ENCODE measurements around the gene PRSS37. TPM values are rescaled to one million over a fixed set of nuclear protein-coding genes. Genes with fewer than 3 reads are reported as not detected.

The PRSS37 gene
- total RNA-seq, 4 donors from 2014 or later = not detected

GRCh38 chr7:141820067-141820466, 21.2 kb downstream of the PRSS37 start:
- Histone ChIP-seq H3K27me3 (no peaks in the 10 kb centered on the region), H3K27ac (no peak overlapping the region), H3K4me3 (no peak overlapping the region), H3K9me3 (peaks cover 0 to 17% (median 0%) of the 10 kb centered on the region in 3 donors), H3K36me3 (no peaks in the 10 kb centered on the region), H3K4me1 (no peaks in the 10 kb centered on the region)
- no peak for DNase-seq
- ATAC-seq = no peak
- TF ChIP-seq CTCF (IDR thresholded peaks at IDR 0.05 in 4 of 5, conservative IDR thresholded peaks at IDR 0.05 in 1 of 5) (no peak), POLR2A (IDR thresholded peaks at IDR 0.05) (no peak)
- intact Hi-C loops (cut with DNase I; ENCODE audit: low total_unique reads) = no loop called here
- in situ Hi-C loops (cut with MboI; ENCODE audit: low sequenced_read_pairs in 4 of 4) = no loop called here

DNA sequence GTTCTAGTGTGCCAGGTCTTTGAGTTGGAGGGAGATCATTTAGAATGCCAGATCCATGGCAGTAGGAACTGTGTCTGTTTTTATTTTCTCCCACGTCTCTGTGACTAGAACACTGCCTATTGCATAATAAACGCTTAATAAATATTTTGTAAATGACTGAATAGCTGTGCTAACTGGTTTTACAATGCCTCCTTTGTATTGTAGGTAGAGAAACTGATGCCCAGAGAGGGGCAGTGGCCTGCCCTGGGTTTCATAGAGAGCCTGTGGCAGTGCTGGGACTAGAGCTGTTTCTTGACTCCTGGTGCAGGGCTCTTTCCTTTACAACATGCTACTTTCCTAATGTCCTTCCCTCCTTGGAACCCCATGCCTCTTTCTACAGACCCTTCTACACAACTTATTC, 48.8 kb downstream of the PRSS37 start:
- Histone ChIP-seq H3K27ac (no peak overlapping the region), H3K9me3 (no peaks in the 10 kb centered on the region), H3K36me3 (no peaks in the 10 kb centered on the region), H3K27me3 (no peaks in the 10 kb centered on the region), H3K4me1 (no peaks in the 10 kb centered on the region), H3K4me3 (no peak overlapping the region)
- no peak for DNase-seq
- no peak for ATAC-seq
- in situ Hi-C loops (cut with MboI; ENCODE audit: low sequenced_read_pairs in 4 of 4) = no loop called here
- TF ChIP-seq POLR2A (IDR thresholded peaks at IDR 0.05) = no peak
- no peak for TF ChIP-seq CTCF (IDR thresholded peaks at IDR 0.05 in 4 of 5, conservative IDR thresholded peaks at IDR 0.05 in 1 of 5)
- intact Hi-C loops (cut with DNase I; ENCODE audit: low total_unique reads) = no loop called here

DNA sequence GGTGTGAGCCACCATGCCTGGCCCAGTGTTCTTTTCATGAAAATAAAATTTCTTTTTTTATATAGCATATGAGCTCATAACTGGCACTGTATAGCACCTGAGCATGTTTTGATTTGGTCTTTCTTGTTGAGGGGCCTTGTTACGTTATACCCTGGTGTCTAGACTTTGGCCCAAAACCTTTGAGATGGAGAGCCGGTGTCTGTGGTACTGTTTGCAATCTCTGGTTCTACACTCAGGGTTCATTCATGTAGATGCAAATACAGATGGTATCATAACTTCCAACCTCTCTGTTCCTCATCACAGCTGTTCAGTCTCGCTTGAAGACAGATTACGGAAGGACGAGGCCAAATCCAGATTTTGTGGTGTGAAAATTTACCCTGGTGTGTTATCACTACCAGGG, 51.4 kb downstream of the PRSS37 start, which contains the start of gene TAS2R5:
TAS2R5 (plus strand) TSS at position 301 of the 400 bp plus-strand sequence. CDS start 145 bp downstream, outside the sequence.
- in situ Hi-C loops (cut with MboI; ENCODE audit: low sequenced_read_pairs in 4 of 4) = no loop called here
- intact Hi-C loops (cut with DNase I; ENCODE audit: low total_unique reads) = no loop called here
- Histone ChIP-seq H3K36me3 (no peaks in the 10 kb centered on the region), H3K4me3 (no peak within 1 kb of the TSS), H3K9me3 (no peaks in the 10 kb centered on the region), H3K27me3 (no peaks in the 10 kb centered on the region), H3K4me1 (no peaks in the 10 kb centered on the region), H3K27ac (no peak within 1 kb of the TSS)
- no peak for DNase-seq
- TF ChIP-seq CTCF (IDR thresholded peaks at IDR 0.05 in 4 of 5, conservative IDR thresholded peaks at IDR 0.05 in 1 of 5) (no peak), POLR2A (IDR thresholded peaks at IDR 0.05) (no peak)
- no peak for ATAC-seq

- Histone ChIP-seq H3K4me3 (no peak overlapping the region), H3K27me3 (no peaks in the 10 kb centered on the region), H3K27ac (no peak overlapping the region), H3K4me1 (no peaks in the 10 kb centered on the region), H3K9me3 (no peaks in the 10 kb centered on the region), H3K36me3 (no peaks in the 10 kb centered on the region)
- TF ChIP-seq POLR2A (IDR thresholded peaks at IDR 0.05) = no peak
- TF ChIP-seq CTCF (IDR thresholded peaks at IDR 0.05 in 4 of 5, conservative IDR thresholded peaks at IDR 0.05 in 1 of 5) = no peak
- DNase-seq (no peak), ATAC-seq (no peak)
- intact Hi-C loops (cut with DNase I; ENCODE audit: low total_unique reads) = no loop called here
- in situ Hi-C loops (cut with MboI; ENCODE audit: low sequenced_read_pairs in 4 of 4) = no loop called here
Measured at GRCh38 chr7:141788296-141788695, 53.0 kb downstream of the PRSS37 start.

Other genes with a start within 250 kb of the PRSS37 start
- 1 to 10 TPM; 4.9 to 8.2 (median 6.7) TPM for gene DENND11, start 139.3 kb downstream of the PRSS37 start, total RNA-seq
- not detected for gene WEE2, start 133.1 kb downstream of the PRSS37 start, total RNA-seq
- gene SSBP1, start 103.1 kb downstream of the PRSS37 start, total RNA-seq = 100 to 1,000 TPM; 127 to 147 (median 138) TPM
- under 1 TPM in 2 of 4 donors, not detected in 2; 0.75 to 0.92 TPM for gene TAS2R3, start 77.4 kb downstream of the PRSS37 start, total RNA-seq
- gene TAS2R4, start 64.8 kb downstream of the PRSS37 start, total RNA-seq = 1 to 10 TPM in 1 of 4 donors, under 1 TPM in 1, not detected in 2; 0.09 to 1.4 TPM
- 1 to 10 TPM in 1 of 4 donors, under 1 TPM in 2, not detected in 1; 0.47 to 3.4 (median 0.98) TPM for gene TAS2R5, start 51.3 kb downstream of the PRSS37 start, total RNA-seq
- not detected for gene OR9A4, start 74.9 kb upstream of the PRSS37 start, total RNA-seq
- not detected for gene CLEC5A, start 105.5 kb upstream of the PRSS37 start, total RNA-seq
- not detected for gene TAS2R38, start 132.3 kb upstream of the PRSS37 start, total RNA-seq
- under 1 TPM in 3 of 4 donors, not detected in 1; 0.07 to 0.25 (median 0.13) TPM for gene MGAM, start 154.4 kb upstream of the PRSS37 start, total RNA-seq

Measured in gastrocnemius medialis (tissue), 4 donors.